Hematopoietic multipotent progenitor cell (in vitro differentiated cells): ENCODE measurements around the gene ARHGAP15. TPM values are rescaled to one million over a fixed set of nuclear protein-coding genes. Genes with fewer than 3 reads are reported as not detected.

Experiments
- DNase-seq, 3 donors: peaks; one replicate each; pipeline ENCODE4 v3.0.0-alpha.2; 2011 to 2015; ENCODE audit warnings: low read depth in 2 of 3, low spot score in 2 of 3
- total RNA-seq: library from RNA; depleted of rRNA; stranded (reverse); fragments of >200 nt; gene quantifications from one replicate; pipeline ENCODE4 v1.2.3, GENCODE V29; 2012

The ARHGAP15 gene
- total RNA-seq, 1 donor: 77.3 TPM

DNA sequence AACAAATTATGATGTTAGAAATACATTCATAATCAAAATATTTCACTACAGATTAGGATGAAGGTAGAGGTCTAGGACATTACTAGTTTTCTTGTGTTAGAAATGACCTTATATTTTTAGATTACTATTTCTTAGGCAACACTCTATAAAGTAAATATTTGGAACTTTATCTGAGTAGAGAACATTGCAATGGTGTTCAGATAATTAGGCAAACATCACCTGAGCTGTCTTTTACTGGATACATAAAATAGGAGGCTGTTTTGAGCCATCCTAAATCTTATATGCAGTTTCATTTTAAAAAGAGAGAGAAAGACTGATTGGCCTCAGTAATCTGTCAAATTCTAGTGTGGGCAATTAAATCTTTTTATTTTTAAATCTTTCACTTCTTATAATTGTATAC lies 304.6 kb downstream of the ARHGAP15 start:
- no peak for DNase-seq

DNA sequence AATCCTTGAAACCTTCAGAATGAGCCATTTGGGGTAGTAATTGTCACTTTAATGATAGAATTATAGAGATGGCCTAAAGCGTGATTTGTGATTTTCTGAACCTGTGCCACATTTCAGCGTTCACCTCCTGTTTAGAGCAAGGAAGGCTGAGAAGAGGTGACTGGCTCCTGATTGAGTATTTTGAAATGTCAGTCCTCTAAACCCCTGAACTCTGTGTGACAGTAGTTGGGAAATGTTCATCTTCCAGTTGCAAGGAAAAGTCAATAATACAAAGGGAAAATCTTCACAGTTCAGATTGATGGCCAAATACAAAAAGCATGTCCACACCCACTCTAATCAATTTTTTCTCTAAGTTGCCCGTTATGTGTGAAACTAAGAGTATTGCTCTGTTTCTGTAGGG lies 305.2 kb downstream of the ARHGAP15 start:
- DNase-seq: no peak

DNA sequence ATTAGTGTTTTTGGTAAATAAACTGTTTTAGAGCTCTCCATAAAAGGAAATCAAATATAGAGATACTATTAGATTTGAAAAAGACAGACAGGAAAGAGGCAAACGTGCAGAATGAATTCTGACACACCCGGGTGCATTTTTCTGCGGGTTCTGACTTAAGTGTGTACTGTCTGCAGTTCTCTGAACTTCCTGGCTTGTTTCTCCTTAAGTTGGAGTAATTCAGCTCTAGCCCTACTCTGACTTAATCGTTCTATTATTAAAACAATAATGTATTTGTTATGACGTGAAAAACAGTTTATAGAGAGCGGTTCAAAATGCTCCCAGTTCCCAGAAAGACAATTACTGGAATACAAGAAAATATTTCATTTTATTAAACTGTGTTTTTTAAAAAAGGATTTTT lies 305.9 kb downstream of the ARHGAP15 start:
- no peak for DNase-seq

DNA sequence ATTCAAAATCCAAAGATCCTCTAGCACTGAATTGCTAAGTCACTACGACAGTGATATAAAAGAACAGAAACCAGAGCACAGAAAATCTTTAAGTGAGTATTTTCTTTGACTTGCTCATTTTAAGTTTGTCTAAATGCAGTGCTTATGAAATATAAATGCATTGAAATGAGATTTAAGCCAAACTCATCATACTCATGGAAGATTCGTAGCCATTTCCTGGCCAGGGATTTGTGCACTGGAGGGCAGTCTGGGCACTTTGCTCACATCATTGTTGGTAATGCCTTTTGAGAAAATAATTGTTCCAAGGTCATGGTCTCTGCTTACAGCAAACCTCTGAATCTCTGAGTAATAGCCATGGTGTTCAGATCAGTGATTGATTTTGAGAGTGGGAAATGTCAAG lies 307.7 kb downstream of the ARHGAP15 start:
- DNase-seq: no peak

DNA sequence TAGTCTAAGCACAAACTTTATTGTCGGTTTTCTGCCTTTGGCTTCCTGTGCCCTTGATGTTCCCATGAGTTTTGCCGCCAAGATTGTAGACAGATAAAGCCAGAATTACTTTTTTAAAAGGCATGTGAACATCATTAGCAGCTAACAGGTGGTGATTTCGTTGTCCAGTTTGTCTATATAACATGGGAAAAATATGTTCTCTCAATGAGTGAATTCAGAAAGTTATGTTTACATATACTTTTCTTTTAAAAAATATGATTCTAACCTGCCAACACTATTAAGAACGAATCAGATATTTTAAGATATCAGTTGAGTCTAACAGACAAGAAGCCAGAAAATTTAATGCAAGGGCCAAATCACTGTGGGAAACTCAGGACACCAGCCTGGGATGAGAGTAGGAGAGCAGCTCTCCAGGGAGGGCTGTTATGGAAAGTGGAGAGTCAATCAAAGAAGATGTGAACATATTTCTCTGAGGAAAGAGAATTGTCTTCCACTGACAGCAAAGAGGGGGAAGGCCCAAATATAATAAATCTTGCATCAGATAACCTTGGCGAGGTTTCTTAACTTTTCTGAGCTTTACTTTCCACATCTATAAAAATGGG lies 311.3 kb downstream of the ARHGAP15 start:
- DNase-seq: no peak

DNA sequence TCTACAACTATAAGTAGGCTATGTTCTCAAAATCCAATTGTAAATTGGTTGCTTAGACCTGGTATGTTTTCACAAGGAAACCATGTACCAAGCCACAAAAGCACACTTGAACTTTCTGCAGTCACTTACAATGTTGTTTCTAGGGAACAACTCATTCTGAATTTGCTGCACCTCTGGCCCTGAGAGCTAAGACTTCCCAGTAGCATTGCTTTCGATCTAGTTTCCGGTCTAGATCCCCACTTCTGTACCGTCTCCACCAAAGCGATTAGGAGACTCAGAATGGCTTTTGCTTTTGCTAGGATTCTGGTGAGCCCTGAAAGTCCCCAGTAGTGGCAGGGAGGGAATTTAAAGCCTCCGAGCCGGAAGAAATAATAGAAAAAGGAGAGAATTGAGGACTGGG lies 313.0 kb downstream of the ARHGAP15 start:
- DNase-seq: no peak

DNA sequence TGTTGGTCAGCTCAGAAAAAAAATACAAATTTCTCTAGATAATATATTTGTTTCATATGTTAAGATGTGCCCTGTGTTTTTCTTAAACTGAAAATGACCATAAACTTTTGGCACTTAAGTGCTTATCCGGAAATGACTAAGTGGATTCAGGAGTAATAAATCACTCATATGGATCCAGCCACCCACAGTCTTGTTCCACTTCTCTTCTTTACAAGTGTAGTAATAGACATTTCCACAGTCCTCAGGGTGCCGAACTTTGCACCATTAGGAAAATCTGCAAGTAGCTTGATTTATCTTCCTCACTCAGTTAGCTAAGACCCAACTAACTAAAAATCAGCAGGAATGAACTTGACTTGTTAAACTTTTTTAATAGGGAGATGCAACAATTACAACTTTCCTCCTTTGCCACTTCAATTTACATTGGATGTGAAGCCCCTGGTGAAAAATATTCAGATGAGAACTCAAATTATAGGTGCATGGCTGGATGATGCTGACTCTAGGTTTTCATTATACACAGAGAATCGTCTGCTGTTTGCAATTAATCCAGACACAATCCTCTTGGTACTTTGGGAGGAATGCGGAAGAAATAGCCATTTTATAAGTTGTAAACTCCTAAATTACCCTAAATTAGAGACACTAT lies 322.5 kb downstream of the ARHGAP15 start:
- peak in 2 of 3 donors; percentile 75 to 90 for DNase-seq

DNA sequence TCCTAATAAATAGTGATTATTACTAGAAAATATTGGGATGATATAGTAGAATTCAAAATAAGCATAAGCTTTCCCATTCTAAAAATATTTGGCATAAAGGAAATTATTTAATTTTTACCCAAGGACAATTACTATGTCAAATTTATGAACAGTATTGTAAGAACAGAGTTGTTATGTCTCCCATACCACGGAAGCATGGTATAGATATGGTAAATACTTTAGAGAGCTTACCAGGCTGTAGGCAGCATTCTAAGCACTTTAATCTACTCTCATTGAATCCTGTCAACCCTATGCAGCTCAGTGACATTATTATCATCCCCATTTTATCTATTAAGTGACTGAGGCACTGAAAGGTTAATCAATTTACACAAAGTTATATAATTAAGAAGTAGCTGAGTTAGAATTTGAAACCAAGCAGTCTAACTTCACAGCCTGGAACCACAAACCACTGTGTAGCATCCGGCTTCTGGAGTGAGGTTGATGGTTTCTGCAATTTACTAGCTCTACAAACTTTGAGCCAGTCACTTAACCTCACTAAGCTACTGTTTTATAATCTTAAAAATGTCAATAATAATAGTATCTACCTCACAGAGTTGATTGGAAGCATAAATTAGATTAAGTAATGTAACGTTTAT lies 323.7 kb downstream of the ARHGAP15 start:
- peak in 2 of 3 donors; percentile 50 to 81 for DNase-seq

DNA sequence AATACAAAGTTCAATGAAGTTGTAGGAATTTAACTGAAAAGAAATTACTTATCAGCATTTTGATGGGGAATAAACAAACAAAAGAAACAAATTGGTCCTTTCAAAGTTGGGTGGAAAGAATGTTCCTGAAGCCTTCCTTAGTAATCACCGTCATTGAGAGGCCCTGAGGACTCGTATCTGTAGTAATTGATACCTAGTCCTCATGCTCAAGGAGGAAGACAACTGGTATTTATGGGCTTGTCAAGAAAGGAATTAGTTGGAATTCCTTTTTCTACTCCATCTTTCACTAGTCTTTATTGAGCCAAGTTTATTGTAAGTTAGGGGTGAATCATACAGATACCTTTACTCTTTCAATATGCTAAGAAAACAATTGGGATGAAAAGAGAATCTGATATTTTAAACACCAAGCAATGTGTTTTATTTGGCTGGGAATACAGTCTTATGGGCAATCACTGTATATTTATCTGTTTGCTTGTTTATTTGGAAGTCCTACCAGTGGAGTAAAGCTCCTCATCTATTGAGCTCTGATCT lies 324.8 kb downstream of the ARHGAP15 start:
- no peak for DNase-seq

DNA sequence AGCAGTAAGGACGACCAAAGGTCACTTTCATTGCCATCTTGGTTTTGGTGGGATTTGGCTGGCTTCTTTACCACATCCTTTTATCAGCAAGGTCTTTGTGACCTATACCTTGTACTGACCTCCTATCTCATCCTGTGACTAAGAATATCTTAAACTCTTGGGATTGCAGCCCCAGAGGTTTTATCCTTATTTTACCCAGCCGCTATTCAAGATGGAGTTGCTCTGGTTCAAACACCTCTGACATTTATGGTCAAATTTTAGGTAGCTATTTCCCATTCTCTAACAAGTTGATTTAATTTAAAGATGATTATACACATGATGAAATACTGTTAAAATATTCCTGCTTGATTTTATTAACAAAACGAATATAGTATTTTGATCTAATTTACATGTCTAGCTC lies 326.1 kb downstream of the ARHGAP15 start:
- DNase-seq: no peak

DNA sequence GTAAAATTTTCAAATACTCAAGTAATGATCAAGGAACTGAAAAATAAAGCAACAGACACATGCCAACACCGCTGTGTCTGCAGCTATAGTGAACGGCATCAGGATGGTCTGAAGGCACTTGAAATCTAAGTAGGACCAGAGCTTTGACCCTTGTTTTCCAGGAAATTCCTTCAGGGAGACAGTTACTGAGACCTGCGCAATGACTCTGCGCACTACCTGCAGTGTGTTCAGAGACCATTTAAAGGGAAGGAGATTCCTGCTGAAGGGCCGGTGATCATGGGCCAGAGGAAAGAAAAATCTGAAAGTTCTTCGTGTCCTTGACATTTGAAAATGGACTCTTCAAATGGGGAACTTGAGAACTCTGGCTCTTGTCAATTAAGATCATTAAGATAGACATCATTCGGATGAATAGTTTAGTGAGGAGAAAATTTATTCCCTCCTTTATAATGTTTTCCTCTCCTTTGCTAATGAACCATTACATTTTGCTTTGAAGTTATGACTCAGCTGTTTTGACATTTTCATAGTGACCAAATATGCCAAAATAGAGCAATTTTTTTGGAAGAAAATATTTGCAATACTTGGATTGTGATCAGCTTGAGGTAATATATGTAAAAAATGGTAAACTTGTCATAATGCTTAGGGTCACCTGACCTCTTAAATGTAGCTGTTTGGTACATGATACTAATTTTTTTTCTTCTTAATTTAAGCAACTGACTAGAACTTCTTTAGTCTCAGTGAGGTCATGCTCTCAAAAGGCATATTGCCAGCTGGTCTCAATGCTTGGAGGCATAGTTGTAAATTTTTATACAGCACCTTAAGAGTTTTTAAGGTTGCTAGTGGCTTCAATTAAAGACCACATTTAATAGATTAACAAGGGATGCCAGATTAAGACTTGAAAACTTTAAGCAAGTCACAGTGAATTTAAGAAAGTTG lies 329.3 kb downstream of the ARHGAP15 start:
- no peak for DNase-seq

DNA sequence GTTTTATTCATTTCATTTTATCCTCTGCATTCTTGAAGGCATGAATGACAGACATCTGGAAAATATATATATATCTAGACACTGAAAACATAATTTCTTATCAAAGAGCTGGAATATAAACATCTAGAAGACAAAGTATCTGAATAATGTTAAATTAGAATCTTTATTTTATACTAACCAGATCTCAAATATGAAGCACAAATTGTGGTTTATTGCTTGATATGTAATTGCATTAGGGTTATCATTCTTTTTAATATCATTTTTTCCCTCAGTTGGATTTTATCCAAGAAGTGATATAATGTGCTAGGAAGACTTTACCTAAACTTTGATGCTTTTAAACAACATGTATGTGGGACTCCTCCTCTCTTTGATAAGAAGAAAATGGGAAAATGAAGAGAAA lies 331.2 kb downstream of the ARHGAP15 start:
- DNase-seq: no peak

DNA sequence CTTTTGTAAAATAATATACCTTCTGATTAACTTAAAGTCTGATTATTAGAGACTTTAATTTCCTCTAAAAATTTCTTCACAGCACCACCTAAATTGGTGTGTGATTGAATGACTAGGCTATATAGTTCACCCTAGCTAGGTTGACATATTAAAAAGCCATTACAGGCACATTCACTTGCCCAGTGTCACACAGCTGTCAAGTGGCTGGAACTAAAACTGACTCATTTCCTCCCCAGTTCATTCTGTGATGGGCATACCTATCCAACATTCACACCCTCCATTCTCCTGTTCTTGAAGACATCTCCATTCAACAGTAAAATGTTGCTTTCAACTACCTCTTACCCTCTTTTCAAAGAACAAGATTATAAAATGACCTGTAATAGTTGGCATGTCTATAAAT lies 334.5 kb downstream of the ARHGAP15 start:
- DNase-seq: no peak

DNA sequence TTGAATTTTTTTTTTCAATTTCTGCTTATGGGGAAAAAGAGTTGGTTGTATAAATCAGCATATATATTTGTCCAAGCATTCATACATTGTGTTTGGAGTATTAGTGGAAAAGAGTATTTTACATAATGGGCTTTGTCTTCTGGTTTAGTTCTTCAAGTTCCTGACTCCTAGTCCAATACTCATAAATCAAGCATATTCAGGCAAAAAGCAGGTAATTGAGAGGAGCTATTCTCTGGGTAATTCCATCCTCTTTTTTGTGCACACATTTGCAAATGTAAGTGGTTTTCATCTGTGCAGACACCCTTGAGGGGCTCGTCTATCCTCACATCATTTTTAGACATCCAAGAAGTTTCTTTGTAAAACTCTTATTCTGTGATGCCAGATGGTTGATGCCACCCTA lies 337.2 kb downstream of the ARHGAP15 start:
- no peak for DNase-seq

DNA sequence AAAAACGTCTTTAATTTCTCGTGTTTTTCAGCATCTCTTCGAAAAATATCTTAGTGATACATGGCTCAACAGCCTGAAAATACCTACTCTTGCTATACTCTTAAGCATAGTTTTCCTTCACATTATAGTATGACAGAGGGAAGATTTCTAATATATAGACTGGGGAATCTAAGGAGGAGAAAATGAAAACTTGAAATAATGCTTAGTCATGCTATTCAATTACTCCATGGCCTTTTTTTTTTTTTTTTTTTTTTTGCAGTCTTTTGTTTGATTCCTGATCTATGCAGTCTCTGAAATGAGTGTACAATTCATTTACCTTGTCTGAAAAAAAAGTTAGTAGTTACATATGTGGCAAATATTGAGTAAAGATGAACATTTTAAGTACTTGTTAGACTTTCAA lies 337.8 kb downstream of the ARHGAP15 start:
- DNase-seq: no peak

DNA sequence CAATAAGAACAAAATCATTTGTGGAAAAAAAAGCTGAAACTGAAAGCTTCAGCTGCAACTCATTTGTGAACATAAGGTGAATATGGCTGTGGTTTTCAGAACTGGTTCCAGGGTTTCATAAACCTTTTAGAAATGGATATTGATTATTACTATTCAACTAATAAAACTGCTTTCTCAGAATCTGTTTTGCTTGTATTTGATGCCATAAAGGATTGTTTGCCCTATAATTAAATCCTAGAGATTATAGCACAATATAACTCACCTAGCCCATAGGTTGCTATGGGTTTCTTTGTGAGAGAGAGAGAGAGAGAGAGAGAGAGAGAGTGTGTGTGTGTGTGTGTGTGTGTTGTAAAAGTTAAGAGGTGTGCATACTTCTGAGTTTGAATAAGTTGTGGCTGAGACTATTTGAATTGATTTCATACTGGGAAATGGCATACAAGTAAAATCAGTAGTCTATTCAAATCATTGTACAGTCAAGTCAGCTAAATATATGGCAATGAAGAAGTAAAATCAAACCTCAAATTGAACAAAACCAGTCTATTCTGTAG lies 339.2 kb downstream of the ARHGAP15 start:
- DNase-seq: no peak

DNA sequence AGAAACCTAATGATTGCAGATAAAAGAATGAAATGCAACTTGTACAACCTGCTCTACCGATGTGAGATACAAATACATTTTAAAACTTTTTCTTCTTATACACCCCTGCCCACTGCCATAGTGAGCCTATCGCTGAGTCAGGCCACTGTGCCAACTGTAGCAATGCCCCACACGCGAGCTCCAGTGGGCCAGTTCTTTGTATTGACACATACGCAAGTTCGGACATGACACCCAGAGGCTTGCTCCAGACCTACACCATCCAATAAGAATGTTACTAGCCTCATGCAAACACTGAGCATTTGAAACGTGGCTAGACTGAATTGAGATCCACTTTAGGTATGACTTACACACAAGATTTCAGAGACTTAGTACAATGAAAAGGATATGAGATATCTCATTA lies 340.1 kb downstream of the ARHGAP15 start:
- no peak for DNase-seq

DNA sequence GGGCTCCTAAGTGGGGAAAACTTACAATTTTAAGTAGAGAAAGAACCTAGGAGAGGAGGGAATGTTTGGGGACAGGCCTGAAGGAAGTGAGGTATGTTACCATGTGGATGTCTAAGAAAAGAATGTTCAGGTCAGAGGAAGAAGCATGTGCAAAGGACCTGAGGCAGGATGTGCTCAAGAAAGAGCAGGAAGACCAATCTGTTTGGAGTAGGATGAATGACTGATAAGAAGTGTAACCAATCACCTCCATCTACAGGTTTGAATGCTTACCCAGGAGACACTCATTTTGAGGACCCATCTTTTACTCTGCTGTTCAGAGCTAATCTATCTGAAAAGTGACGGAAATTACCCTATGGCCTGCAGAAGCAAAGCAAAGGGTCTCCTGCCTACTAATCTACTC lies 342.3 kb downstream of the ARHGAP15 start:
- DNase-seq: no peak

DNA sequence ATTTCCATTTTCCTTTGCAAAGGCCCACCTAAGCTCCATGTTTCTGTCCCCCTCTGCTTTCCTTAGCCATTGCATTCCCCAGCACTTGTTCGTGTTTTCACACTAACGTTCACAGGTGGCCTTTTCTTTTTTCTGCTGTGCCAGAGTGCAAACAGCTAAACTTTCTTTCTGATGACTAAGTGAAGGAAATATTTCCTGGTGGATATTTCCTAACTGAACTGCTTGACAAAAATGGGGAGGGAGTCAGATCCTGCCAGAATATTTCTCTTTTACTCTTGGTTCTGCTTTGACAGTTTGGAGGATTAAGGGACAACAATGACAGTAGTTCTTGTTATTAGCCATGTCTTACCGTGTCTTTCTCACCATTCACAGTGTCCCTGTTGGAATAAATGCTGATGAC lies 344.0 kb downstream of the ARHGAP15 start:
- no peak for DNase-seq

DNA sequence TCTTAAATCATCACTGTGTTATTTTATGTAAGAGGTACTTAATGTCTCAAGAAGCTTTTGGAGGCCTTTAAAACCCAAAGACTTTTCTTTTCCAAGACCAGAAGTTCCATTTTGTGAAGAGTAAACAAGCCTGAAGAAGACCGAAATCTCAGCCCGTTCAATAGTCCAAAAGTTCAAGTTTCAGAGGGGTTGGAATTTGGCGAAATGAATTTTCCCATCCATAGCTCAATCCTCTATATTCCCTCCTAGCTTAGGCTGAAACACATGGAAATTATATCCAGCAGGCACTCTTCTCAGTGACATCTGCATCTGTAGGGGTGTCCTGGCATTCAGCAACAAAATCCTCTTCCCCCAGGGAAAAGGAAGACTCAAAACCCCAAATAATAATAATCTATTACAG lies 344.6 kb downstream of the ARHGAP15 start:
- DNase-seq: no peak

DNA sequence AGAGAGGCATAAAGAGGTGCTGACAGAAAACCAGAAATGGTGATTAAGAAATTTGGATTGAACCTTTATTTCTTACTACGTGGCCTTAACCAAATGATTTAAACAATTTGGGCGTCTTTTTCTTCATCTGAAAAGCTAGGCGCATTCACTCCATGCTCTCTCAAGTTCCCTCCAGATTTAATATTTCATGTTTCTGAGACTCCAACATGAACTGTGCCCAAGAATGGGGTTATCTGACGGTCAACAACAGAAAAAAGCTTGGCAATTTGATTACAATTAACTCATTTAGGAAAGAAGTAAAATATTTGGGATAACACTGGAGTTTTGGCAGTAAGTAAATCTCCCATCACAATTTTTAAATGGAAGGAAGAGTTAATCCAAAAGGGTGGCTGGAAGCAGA lies 345.4 kb downstream of the ARHGAP15 start:
- DNase-seq: no peak
